ENCODE results near the gene SMIM35.

Gene SMIM35

GRCh38 chr11:118068206-118068944, 18.4 kb downstream of the SMIM35 start:
- POLR2A ChIA-PET: no interaction called here
- TF ChIP-seq MZF1 (tag by site-specific recombination; IDR thresholded peaks at IDR 0.05; ENCODE audit: borderline replicate concordance) (no peak), YY1 (tag by site-specific recombination; IDR thresholded peaks at IDR 0.05) (no peak), INSM2 (tag by site-specific recombination; IDR thresholded peaks at IDR 0.05) (no peak), ZNF768 (tag by site-specific recombination; IDR thresholded peaks at IDR 0.05) (no peak), ZNF292 (tag by site-specific recombination; IDR thresholded peaks at IDR 0.05; ENCODE audit: borderline replicate concordance, low read depth) (no peak), ZNF324 (tag by site-specific recombination; IDR thresholded peaks at IDR 0.05) (no peak), GLIS1 (tag by site-specific recombination; IDR thresholded peaks at IDR 0.05) (no peak), ZNF248 (tag by site-specific recombination; IDR thresholded peaks at IDR 0.05) (no peak), HOXC10 (CRISPR knock-in tag; IDR thresholded peaks at IDR 0.05) (no peak)
- Histone ChIP-seq H3K4me3 (ENCODE audit: low read depth, low read length) (no peak overlapping the region), H3K4me1 (ENCODE audit: control insufficient read depth, insufficient read depth, low read length) (no peaks in the 10 kb centered on the region), H3K9me3 (ENCODE audit: control insufficient read depth, insufficient read depth, low read depth, low read length) (no peaks in the 10 kb centered on the region), H3K36me3 (ENCODE audit: control insufficient read depth in 2 of 2, insufficient read depth in 1 of 2, low read length in 2 of 2) (no peaks in the 10 kb centered on the region), H3K27ac (ENCODE audit: extremely low read depth, low read depth, low read length) (no peak overlapping the region)
- CTCF ChIA-PET: no interaction called here

- H3K4me3 ChIP-seq (ENCODE audit: low read depth, low read length): no peak overlapping the region
- no peaks in the 10 kb centered on the region for H3K4me1 ChIP-seq (ENCODE audit: control insufficient read depth, insufficient read depth, low read length)
- H3K27ac ChIP-seq (ENCODE audit: extremely low read depth, low read depth, low read length): no peak overlapping the region
- no peaks in the 10 kb centered on the region for H3K36me3 ChIP-seq (ENCODE audit: control insufficient read depth in 2 of 2, insufficient read depth in 1 of 2, low read length in 2 of 2)
- no peaks in the 10 kb centered on the region for H3K9me3 ChIP-seq (ENCODE audit: control insufficient read depth, insufficient read depth, low read depth, low read length)
- ChIA-PET CTCF (no interaction called here), POLR2A (no interaction called here)
- TF ChIP-seq ZNF645 (tag by site-specific recombination; IDR thresholded peaks at IDR 0.05) (no peak), ZBTB17 (tag by site-specific recombination; IDR thresholded peaks at IDR 0.05) (no peak), ZNF768 (tag by site-specific recombination; IDR thresholded peaks at IDR 0.05) (no peak), ZNF311 (tag by site-specific recombination; IDR thresholded peaks at IDR 0.05; ENCODE audit: borderline replicate concordance) (no peak), KLF8 (tag by site-specific recombination; IDR thresholded peaks at IDR 0.05) (no peak), ZFP3 (tag by site-specific recombination; IDR thresholded peaks at IDR 0.05; ENCODE audit: low read depth) (no peak), ZNF324 (tag by site-specific recombination; IDR thresholded peaks at IDR 0.05) (no peak), OSR2 (tag by site-specific recombination; IDR thresholded peaks at IDR 0.05) (no peak), ZNF362 (tag by site-specific recombination; IDR thresholded peaks at IDR 0.05) (no peak), ZNF112 (tag by site-specific recombination; IDR thresholded peaks at IDR 0.05) (no peak)
- TF ChIP-seq, protein P1, sequence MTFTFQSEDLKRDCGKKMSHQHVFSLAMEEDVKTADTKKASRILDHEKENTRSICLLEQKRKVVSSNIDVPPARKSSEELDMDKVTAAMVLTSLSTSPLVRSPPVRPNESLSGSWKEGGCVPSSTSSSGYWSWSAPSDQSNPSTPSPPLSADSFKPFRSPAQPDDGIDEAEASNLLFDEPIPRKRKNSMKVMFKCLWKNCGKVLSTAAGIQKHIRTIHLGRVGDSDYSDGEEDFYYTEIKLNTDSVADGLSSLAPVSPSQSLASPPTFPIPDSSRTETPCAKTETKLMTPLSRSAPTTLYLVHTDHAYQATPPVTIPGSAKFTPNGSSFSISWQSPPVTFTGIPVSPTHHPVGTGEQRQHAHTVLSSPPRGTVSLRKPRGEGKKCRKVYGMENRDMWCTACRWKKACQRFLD (tag by site-specific recombination; IDR thresholded peaks at IDR 0.05): no peak
Observed at GRCh38 chr11:118067006-118067405, 19.8 kb downstream of the SMIM35 start.
